GOT3 (cell line): ENCODE results near the gene CSNK1G3.

Experiments used
- DNase-seq: peaks from one replicate; lab custom pipeline; 2025; ENCODE audit warnings: mixed read lengths; lab: John Stamatoyannopoulos, UW

Gene CSNK1G3

GRCh38 chr5:123645024-123645603 is 133.1 kb downstream of the CSNK1G3 start:
- DNase-seq, result no peak

- DNase-seq, result no peak
Observed at GRCh38 chr5:123647066-123647465, 135.1 kb downstream of the CSNK1G3 start.

- DNase-seq, result no peak
Observed at GRCh38 chr5:123651234-123651633, 139.3 kb downstream of the CSNK1G3 start.

- no peak for DNase-seq
Observed at GRCh38 chr5:123659011-123659410, 147.0 kb downstream of the CSNK1G3 start.

- no peak for DNase-seq
Observed at GRCh38 chr5:123659495-123659894, 147.5 kb downstream of the CSNK1G3 start.

- DNase-seq, result no peak
Observed at GRCh38 chr5:123664961-123665360, 153.0 kb downstream of the CSNK1G3 start.

GRCh38 chr5:123665822-123666371 is 153.9 kb downstream of the CSNK1G3 start:
- DNase-seq, result no peak
